HUES48 (cell line): ENCODE results near the gene NSUN3.
"Not testable (repeated sequence)": the region's sequence is repeated elsewhere in the genome, so short reads cannot be mapped to it uniquely, and the experiment has no call there.

Experiments used
- H3K27ac ChIP-seq: one replicate; pipeline ENCODE4 v1.7.0; 2013; ENCODE audit warnings: low read depth, low read length, inconsistent platforms
- H3K27me3 ChIP-seq: 2 replicates; pipeline ENCODE4 v1.6.1; 2013; ENCODE audit warnings: mild to moderate bottlenecking, low read length; ENCODE audit not compliant: control insufficient read depth, insufficient read depth
- H3K36me3 ChIP-seq: 2 replicates; pipeline ENCODE4 v1.6.1; 2013; ENCODE audit warnings: low read length; ENCODE audit not compliant: control insufficient read depth, insufficient read depth
- H3K4me1 ChIP-seq: 2 replicates; pipeline ENCODE4 v1.6.1; 2013; ENCODE audit warnings: mild to moderate bottlenecking, low read length; ENCODE audit not compliant: control insufficient read depth, insufficient read depth
- H3K4me3 ChIP-seq: 2 replicates; pipeline ENCODE4 v1.5.1; 2013; ENCODE audit warnings: mild to moderate bottlenecking, low read depth, low read length
- H3K9ac ChIP-seq: 2 replicates; pipeline ENCODE4 v1.6.1; 2013; ENCODE audit warnings: mild to moderate bottlenecking, low read depth, low read length, moderate library complexity
- H3K9me3 ChIP-seq: 2 replicates; pipeline ENCODE4 v1.6.1; 2013; ENCODE audit warnings: low read length; ENCODE audit not compliant: control insufficient read depth, insufficient read depth

NSUN3 gene

GRCh38 chr3:94070341-94070911 is 7.6 kb downstream of the NSUN3 start:
- Histone ChIP-seq H3K27me3 (no peaks in the 10 kb centered on the region), H3K9ac (no peak overlapping the region), H3K27ac (no peak overlapping the region)

DNA sequence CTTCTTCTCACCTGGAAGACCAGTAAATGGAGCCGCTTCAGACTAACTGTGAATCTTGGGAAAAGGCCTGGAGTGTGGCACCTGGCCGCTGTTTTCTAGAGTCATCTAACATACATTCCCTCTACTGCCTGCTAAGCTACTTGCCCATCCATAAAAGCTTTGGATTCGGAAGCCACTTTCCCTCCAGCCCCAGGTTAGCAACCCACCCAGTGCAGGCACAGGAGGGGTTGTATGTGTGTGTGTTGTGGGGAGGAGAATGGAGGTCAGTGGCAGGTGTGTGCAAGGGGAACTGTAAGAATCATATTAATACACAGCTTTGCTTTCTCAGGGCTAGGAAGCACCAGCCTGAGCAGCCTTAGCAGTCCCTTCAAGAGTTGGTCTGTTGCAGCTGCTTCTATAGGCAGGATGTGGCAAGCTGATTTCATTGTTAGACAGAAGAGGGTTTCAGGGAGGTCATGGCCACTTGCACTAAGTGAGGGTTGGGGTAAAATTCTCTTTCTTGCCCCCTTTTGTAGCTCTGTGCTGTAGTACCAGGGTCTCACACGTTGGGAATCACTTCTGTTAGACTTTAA is 8.9 kb downstream of the NSUN3 start:
- no peaks in the 10 kb centered on the region for H3K9me3 ChIP-seq
- 0 out of 2 replicates have a peak, but pooled peaks cover 2% of the 10 kb centered on the region for H3K36me3 ChIP-seq
- no peak overlapping the region for H3K4me3 ChIP-seq
- no peaks in the 10 kb centered on the region for H3K4me1 ChIP-seq
- H3K9ac ChIP-seq = no peak overlapping the region
- H3K27me3 ChIP-seq = no peaks in the 10 kb centered on the region
- no peak overlapping the region for H3K27ac ChIP-seq

More at GRCh38 chr3:94070341-94070911, 7.6 kb downstream of the NSUN3 start:
- Histone ChIP-seq H3K36me3 (no peaks in the 10 kb centered on the region), H3K9me3 (no peaks in the 10 kb centered on the region), H3K4me3 (no peak overlapping the region), H3K4me1 (no peaks in the 10 kb centered on the region)

DNA sequence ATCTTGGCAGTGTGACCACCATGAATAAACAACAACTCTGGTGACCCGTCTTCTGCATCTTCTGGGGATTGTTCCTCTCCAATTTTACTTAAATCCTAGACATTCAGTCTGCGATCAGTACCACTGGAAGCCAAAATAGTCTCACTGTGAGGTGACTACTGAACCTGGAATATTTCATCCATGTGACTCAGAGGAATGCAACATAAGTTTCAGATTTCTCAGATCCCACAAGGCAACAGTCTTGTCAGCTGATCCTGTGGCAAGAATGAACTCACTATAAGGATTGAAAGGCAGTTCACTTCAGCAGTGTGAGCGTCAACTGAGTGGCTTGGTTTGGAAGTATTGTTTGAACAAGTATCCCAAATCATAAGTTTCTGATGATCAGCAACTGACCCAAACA is 13.2 kb downstream of the NSUN3 start:
- H3K4me3 ChIP-seq = no peak overlapping the region
- no peaks in the 10 kb centered on the region for H3K4me1 ChIP-seq
- no peak overlapping the region for H3K27ac ChIP-seq
- H3K9me3 ChIP-seq = no peaks in the 10 kb centered on the region
- no peaks in the 10 kb centered on the region for H3K27me3 ChIP-seq
- H3K9ac ChIP-seq = no peak overlapping the region
- 0 out of 2 replicates have a peak, but pooled peaks cover 2% of the 10 kb centered on the region for H3K36me3 ChIP-seq

GRCh38 chr3:94080552-94080951 is 17.7 kb downstream of the NSUN3 start:
- not testable (repeated sequence) for H3K4me1 ChIP-seq, H3K36me3 ChIP-seq, H3K4me3 ChIP-seq, H3K9me3 ChIP-seq, H3K27me3 ChIP-seq, H3K9ac ChIP-seq, H3K27ac ChIP-seq

DNA sequence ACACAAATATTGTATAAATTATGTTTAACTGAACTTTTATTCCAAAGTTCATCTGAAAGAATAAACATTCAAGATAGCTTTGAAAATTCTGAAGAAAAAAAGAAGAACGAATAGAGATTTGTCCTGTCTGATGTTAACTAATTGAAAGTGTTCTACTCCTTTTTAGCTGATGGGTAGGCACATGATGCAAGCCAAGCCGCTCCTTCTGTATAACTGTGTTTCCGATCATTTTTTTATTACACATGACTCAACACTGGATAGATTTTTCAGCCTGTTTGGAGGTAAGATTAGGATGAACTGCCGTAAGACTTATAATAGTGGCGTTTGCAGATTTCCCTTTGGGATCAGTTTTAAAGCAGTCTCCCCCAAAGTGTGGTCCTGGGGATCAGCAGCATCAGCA is 19.0 kb downstream of the NSUN3 start:
- Histone ChIP-seq H3K36me3 (peaks cover 3% of the 10 kb centered on the region; the same call in 1 of the 2 replicates), H3K9me3 (no peaks in the 10 kb centered on the region), H3K4me3 (no peak overlapping the region), H3K4me1 (no peaks in the 10 kb centered on the region), H3K9ac (no peak overlapping the region), H3K27me3 (no peaks in the 10 kb centered on the region), H3K27ac (no peak overlapping the region)

DNA sequence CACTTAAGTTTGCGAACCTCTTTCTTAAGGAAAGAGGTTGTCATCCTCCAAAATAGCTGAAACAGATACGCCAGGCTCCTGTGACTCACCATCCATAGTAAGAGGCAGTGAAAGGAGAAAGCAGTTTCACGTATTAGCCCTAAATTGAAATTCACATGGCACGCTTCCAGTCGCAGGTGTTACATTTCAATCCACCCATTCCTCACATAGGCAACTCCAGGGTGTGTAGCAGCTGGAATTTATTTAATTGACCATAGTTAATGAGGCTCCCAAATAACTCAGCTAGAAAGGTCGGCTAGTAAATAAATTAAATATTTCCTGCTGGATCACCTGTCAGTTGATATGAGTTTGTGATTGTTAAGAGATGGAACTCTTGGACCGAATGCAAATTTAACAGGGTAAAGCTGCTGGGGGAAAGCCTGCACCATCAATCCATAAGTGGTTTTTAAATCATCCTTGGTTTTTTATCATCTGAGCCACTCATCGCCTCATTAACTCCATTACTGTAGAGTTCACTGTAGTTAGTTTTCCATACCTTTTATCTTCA is 19.6 kb downstream of the NSUN3 start:
- H3K36me3 ChIP-seq = peaks cover 3% of the 10 kb centered on the region; the same call in 1 of the 2 replicates
- H3K27ac ChIP-seq = no peak overlapping the region

GRCh38 chr3:94083261-94083660 is 20.4 kb downstream of the NSUN3 start:
- no peak overlapping the region for H3K4me3 ChIP-seq

More for the DNA sequence above, 19.6 kb downstream of the NSUN3 start:
- no peaks in the 10 kb centered on the region for H3K27me3 ChIP-seq
- H3K9me3 ChIP-seq = no peaks in the 10 kb centered on the region
- no peak overlapping the region for H3K4me3 ChIP-seq
- H3K9ac ChIP-seq = no peak overlapping the region
- H3K4me1 ChIP-seq = no peaks in the 10 kb centered on the region

DNA sequence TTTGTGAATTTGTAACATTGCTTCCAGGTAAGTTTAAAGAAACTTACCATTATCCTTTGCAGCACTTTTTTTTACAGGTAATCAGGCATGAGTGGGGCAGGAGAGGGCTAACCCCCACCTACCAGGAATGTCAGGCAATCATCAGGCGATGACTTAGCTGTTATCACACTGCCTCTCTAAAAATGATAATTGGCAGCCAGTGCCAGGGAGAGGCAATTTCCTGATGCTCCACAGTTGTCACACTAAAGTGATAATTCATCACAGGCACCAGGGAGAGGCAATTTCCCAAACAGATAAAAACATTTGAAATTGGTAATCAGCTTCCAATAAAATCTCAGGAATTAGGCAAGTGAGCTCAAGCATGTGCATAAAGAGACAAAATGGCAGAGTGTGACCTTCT is 26.3 kb downstream of the NSUN3 start:
- Histone ChIP-seq H3K27me3 (no peaks in the 10 kb centered on the region), H3K27ac (no peak overlapping the region), H3K36me3 (peaks cover 5% of the 10 kb centered on the region; the same call in 1 of the 2 replicates), H3K4me3 (no peak overlapping the region), H3K9me3 (no peaks in the 10 kb centered on the region), H3K9ac (no peak overlapping the region), H3K4me1 (no peaks in the 10 kb centered on the region)

More at GRCh38 chr3:94083261-94083660, 20.4 kb downstream of the NSUN3 start:
- Histone ChIP-seq H3K27ac (no peak overlapping the region), H3K27me3 (no peaks in the 10 kb centered on the region), H3K9ac (no peak overlapping the region), H3K9me3 (no peaks in the 10 kb centered on the region), H3K4me1 (no peaks in the 10 kb centered on the region), H3K36me3 (peaks cover 3% of the 10 kb centered on the region; the same call in 1 of the 2 replicates)

DNA sequence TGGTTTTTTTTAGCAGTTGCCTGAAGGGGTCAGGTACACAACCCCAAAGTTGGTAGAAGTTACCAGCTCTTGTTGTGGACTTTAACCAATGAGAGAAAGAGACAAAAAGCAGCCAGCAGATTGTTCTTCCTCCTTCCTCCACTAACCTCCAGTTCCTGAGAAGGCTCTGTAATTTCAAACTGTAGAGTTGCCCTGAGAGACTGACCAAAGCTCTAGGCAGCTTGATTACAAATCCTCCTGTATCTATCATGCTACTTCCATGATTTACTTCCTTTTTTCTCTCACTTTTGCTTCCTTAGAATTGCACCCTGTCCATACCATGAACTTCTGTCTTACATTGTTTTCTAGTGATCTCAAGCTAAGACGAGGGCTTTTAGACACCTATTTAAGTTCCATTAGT is 29.2 kb downstream of the NSUN3 start:
- Histone ChIP-seq H3K4me3 (no peak overlapping the region), H3K4me1 (no peaks in the 10 kb centered on the region), H3K9me3 (no peaks in the 10 kb centered on the region), H3K27ac (no peak overlapping the region), H3K27me3 (no peaks in the 10 kb centered on the region), H3K36me3 (peaks cover 11% of the 10 kb centered on the region), H3K9ac (no peak overlapping the region)

DNA sequence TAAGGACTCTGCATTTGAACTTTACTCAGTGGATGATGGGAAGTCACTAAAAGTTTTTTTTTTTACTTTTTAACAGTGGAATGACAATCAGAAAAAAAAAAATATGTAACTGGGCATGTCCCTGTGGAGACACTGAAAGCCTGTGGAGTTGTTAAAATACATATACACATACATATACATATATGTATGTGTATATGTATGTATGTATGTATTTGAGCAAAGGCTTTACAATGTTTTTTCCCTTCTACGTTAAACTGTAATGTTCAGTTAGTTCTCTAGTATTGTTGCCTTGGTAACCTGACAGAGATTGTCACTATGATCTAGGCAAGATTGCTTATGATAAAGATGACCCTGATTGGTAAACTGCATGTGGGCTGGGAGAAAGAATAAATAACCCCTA is 30.3 kb downstream of the NSUN3 start:
- H3K36me3 ChIP-seq = peaks cover 11% of the 10 kb centered on the region
- no peak overlapping the region for H3K9ac ChIP-seq
- no peaks in the 10 kb centered on the region for H3K9me3 ChIP-seq
- H3K4me1 ChIP-seq = no peaks in the 10 kb centered on the region
- no peaks in the 10 kb centered on the region for H3K27me3 ChIP-seq
- no peak overlapping the region for H3K4me3 ChIP-seq
- H3K27ac ChIP-seq = no peak overlapping the region

- H3K4me3 ChIP-seq = no peak overlapping the region
- no peak overlapping the region for H3K27ac ChIP-seq
- H3K9me3 ChIP-seq = no peaks in the 10 kb centered on the region
- H3K27me3 ChIP-seq = no peaks in the 10 kb centered on the region
- H3K36me3 ChIP-seq = peaks cover 11% of the 10 kb centered on the region
- H3K9ac ChIP-seq = no peak overlapping the region
- no peaks in the 10 kb centered on the region for H3K4me1 ChIP-seq
These were observed 32.2 kb downstream of the NSUN3 start for GRCh38 chr3:94095111-94095510.
